NCI-H1105 (cell line): ENCODE data around the gene RIPOR2.
A peak's percentile ranks its signal among the peaks of the same experiment; 100 is the strongest.
"Not testable (repeated sequence)": the region's sequence is repeated elsewhere in the genome, so short reads cannot be mapped to it uniquely, and the experiment has no call there.

Experiments used
- DNase-seq: peaks from one replicate; lab custom pipeline; 2025; lab: John Stamatoyannopoulos, UW

The RIPOR2 gene

GRCh38 chr6:24802271-24803059 is 133.3 kb downstream of the RIPOR2 start:
- DNase-seq, result no peak

- no peak for DNase-seq
These were observed 136.2 kb downstream of the RIPOR2 start for GRCh38 chr6:24799541-24799915.

DNA sequence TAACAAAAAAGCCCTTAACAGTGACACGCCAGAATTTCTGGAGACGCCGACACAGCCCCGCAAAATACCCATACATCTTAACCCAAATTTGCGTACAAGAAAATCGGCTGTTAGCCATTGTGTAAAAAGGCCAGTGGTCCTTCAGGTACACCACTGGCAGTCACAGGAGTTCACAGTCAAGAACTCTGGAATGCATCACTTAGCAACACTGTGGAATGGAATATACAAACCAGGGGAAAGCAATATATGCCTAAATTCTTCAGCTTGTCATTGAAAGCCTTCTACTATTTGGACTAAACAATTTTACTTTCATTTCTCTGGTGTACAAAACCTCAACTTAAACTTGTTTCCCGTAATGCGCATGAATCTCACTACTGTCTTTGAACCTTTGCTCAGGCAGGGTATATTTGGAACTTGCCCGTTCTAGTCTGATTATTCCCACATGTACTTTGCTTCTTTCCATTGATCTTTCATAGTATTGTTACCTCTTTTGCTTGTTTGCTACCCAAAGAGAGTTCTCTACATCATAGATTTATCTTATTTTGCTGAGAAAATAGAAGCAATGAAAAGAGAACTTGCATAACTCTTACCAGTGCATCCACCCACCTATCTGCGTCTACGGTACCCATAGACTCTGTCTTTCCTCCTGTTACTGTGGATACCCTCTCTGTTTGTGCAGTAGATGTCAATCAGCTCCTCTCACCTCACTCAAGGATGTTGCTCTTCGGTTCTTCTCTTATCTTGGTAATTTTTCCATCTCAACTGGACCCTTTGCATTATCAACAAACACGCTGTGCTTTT is 136.8 kb downstream of the RIPOR2 start, which contains the start of gene ARMH2:
TSS of gene ARMH2 (minus strand) at position 178 of the 801 bp plus-strand sequence. CDS start at position 118, 60 bp downstream.
- DNase-seq, result no peak

DNA sequence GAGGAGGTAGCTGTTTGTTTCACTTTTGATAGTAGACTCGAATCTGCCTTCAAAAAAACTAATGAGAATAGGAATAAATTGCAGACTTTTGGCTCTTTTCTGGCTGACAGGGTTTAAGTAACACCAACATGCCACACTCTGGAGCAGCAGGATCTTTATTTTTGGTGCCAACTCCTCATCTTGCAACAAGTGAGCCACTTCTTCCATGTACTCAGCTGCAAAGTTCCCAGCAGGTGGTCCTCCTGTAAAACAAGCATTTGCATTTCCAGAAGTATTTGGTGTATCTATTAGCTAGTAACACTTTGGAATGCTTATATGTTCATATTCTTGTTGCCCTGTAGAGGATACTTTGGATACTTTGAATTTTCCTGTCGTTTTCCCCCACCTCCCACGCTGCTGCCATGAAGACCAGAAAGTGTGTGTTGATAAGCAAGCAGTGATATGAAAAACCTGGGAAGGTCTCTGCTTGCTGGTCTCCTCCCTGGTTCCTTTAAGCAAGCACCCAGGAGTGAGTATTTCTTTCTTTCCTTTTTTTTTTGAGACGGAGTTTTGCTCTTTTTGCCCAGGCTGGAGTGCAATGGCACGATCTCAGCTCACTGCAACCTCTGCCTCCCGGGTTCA is 138.1 kb downstream of the RIPOR2 start:
- DNase-seq, result no peak

DNA sequence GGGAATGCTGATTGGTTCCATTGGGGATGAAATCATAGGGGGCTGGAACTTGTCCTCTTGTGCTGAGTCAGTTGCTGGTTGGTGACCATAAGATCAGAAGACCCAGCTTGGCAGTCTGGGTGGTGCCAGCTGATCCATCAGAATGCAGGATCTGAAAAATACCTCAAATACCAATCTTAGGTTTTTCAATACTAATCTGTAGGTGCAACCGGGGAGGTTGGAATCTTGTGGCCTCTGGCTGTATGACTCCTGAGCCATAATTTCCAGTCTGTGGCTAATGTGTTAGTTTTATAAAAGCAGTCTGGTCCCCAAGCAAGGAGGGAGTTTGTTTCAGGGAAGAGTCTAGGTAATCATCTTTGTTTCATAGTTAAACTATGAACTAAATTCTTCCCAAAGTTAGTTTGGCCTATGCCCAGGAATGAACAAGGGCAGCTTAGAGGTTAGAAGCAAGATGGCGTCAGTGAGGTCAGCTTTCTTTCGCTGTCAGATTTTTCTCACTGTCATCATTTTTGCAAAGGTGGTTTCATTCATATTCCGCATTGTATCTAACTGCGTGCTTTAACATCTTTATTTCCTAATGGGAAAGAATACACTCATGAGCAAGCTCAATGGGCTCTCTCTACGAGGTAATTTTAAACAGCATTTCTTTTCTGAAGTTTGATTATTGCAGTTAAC is 139.0 kb downstream of the RIPOR2 start:
- no peak for DNase-seq

- no peak for DNase-seq
These were observed 140.7 kb downstream of the RIPOR2 start for GRCh38 chr6:24795106-24795505.

GRCh38 chr6:24788031-24788665 is 147.6 kb downstream of the RIPOR2 start:
- no peak for DNase-seq

- DNase-seq, result no peak
These were observed 155.6 kb downstream of the RIPOR2 start for GRCh38 chr6:24780206-24780605.

DNA sequence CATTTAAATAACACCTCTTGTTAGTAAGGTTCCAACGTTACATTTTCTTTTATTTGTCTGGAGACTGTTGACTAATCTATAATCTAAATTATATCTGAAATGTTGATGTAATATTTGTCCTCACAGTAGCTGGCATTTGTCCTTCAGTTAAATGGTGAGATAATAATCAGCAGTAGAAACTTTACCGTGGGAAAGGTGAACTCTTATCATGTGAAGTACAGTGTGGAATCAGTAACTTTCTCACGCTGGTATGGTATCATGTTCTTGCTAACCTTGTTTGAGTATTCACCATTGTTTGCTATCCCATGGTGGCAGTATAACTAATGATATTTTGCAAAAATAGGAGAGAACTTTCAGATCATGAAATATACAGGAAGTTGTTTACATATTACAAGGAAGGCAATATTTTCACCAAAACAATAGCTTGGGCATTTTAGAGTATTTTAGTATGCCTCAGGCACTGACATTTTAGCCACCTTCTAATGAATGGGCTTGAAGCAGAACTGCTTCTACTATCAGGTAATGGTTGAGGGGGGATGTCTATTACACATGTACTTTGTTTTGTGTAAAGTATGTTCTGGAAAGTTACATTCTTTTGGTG is 156.2 kb downstream of the RIPOR2 start:
- DNase-seq, result no peak

GRCh38 chr6:24778878-24779277 is 156.9 kb downstream of the RIPOR2 start:
- no peak for DNase-seq

GRCh38 chr6:24778121-24778520 is 157.6 kb downstream of the RIPOR2 start:
- DNase-seq, result no peak

GRCh38 chr6:24777227-24777626 is 158.5 kb downstream of the RIPOR2 start:
- no peak for DNase-seq

GRCh38 chr6:24775520-24776058 is 160.2 kb downstream of the RIPOR2 start:
- DNase-seq, result no peak

DNA sequence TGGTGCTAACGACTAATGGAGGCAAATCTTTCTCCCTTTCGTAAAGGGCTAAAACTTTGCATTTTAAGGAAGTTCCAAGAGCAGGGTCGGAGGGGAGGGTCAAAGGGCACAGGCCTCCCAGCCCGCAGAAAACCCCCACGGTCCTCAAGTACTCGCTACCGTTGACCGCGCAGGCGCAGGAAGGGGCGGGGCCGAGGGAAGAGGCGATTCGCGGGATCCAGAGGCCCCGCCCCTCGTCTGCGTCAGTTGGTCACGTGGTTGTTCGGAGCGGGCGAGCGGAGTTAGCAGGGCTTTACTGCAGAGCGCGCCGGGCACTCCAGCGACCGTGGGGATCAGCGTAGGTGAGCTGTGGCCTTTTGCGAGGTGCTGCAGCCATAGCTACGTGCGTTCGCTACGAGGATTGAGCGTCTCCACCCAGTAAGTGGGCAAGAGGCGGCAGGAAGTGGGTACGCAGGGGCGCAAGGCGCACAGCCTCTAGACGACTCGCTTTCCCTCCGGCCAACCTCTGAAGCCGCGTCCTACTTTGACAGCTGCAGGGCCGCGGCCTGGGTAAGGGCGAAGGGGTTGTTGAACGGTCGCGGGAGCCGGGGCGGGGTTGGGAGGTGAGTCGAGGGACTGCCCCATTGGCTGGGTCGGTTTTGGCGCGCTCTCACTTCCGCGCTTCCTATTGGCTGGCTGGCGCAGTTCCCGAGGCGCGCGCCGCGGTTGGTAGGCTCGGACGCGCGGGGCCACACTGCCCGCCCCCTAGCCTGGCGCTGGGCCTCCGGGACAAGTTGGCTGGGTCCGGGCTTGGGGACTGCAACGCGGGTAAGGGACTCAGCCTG is 160.9 kb downstream of the RIPOR2 start, which contains the start of gene GMNN:
TSS of gene GMNN (plus strand) at position 242 of the 824 bp plus-strand sequence. CDS start 2,310 bp downstream, outside the sequence.
- DNase-seq, result peak; percentile 96

- DNase-seq, result no peak
These were observed 167.4 kb downstream of the RIPOR2 start for GRCh38 chr6:24768361-24768760.

- peak; percentile 10 for DNase-seq
These were observed 168.9 kb downstream of the RIPOR2 start for GRCh38 chr6:24766680-24767462.

DNA sequence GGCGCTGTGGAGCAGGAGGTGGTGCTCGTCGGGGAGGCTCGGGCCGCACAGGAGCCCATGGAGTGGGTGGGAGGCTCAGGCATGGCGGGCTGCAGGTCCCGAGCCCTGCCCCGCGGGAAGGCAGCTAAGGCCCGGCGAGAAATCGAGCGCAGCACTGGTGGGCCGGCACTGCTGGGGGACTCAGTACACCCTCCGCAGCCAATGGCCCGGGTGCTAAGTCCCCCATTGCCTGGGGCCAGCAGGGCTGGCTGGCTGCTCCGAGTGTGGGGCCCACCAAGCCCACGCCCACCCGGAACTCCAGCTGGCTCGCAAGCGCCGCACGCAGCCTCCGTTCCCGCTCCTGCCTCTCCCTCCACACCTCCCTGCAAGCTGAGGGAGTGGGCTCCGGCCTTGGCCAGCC is 169.8 kb downstream of the RIPOR2 start:
- not testable (repeated sequence) for DNase-seq

DNA sequence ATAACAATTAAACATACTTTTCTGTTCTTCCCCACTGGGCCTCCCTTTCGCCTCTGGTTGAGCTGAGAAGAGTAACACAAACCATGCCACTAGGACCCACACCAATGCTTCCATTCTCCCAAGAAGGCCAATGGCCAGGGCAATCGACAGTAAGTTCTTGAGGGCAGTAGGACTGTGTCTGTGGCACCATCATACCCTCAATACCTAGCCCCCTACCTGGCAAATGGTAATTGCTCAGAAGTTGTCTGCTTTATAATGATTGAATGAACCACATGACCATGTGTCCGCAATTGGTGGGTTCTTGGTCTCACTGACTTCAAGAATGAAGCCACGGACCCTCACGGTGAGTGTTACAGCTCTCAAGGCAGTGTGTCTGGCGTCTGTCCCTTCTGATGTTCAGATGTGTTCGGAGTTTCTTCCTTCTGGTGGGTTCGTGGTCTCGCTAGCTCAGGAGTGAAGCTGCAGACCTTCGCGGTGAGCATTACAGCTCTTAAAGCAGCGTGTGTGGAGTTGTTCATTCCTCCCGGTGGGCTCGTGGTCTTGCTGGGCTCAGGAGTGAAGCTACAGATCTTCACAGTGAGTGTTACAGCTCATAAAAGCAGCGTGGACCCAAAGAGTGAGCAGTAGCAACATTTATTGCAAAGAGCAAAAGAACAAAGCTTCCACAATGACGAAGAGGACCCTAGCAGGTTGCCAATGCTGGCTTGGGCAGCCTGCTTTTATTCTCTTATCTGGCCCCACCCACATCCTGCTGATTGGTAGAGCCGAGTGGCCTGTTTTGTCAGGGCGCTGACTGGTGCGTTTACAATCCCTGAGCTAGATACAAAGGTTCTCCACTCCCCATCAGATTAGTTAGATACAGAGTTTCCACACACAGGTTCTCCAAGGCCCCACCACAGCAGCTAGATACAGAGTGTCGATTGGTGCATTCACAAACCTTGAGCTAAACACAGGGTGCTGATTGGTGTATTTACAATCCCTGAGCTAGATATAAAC is 170.6 kb downstream of the RIPOR2 start:
- not testable (repeated sequence) for DNase-seq
